Stimulated activated CD4-positive, alpha-beta T cell treated with anti-CD3 and anti-CD28 coated beads, Interleukin-4, amount 100 ng/mL, for 48 hours (primary cell): ENCODE data around the gene MSI2.

Experiments used
- DNase-seq, 2 donors: peaks; one replicate each; pipeline ENCODE4 v3.0.0-alpha.2; 2020; ENCODE audit warnings: low read depth in 2 of 2

The MSI2 gene

DNA sequence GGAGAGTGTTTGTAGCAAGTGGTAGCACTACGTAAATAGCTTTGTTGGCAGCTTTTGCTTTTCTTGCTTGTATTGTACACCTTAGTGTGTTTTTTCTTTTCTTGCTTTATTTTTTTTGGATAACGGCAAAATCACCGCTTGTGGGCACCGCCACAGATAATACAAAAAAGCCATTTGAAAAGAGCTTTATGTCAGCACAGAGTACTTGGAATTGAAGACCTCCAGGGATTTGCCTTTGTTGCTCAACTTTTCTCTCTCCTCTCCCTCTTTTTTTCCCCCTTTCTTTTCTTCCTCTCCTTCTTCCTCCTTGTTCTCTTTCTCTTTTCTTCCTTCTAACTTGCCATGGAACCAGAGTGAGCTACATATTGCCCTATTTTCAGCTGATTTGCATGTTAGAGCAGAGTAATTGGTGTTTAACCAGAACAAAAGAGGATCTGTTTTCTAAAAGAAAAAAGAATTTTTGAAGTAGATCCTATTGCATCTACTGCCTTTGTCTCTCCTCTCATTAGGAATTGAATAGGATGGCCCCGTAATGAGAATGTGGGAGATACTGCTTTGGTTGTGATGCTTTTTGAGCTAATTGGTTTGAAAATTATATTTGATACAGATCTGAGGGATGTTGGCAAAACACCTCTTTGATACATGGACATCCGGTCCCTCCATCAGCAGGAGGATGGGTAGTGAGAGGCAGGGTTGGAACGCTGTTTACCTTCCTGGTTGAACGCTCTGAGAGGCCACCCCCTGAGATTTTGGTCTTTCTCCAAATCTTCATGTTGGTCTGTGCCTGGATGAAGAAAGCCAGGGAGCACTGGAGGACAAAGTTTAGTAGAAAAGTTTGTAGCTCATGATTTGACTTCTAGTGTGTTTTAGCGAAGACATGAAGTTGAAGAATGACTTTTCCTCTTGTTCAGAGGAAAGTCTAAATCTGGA lies 85.6 kb downstream of the MSI2 start:
- no peak for DNase-seq

DNA sequence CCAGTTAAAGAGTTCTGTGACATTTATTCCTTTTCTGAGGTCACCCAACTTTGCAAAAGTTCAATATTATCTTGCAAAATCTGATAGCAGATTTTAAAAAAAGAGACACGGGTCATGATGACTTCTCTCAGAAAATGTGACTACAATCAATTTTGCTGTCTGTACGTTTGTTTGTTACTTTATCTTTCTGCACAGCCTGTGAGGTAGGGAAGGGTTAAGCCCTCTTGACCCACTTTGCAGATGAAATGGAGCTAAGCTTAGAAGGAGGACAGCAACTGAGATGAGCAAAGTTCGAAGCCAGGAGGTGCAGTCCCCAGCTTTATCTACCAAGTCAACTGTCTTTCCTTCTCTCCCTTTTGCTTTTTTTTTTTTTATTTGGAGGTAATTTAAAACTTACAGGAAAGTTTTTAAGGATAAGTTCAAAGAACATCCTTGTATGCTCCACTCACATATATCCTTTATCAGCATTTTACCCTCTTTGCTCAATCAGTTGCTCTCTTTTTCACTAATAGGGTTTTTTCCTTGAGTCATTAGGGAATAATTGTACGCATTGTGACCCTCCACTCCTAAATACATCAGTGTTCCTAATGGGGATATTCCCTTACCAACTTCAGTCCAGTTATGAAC lies 86.8 kb downstream of the MSI2 start:
- DNase-seq: no peak

DNA sequence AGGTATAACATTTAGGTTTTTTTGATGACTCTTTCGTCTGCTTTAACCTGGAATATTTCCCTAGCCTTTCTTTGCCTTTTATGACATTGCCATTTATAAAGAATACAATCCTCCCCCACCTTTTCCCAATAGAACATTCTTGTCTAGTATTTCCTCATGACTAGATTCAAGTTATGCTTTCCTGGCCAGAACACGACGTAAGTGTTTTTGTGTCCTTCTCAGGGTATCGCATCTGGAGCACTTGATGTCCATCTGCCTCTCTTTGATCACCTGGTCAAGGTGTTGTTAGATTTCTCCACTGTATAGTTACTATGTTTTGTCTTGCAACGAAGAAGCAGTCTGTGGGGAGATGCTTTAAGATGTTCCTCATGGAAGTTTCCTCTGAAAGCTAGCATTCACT lies 87.4 kb downstream of the MSI2 start:
- no peak for DNase-seq

DNA sequence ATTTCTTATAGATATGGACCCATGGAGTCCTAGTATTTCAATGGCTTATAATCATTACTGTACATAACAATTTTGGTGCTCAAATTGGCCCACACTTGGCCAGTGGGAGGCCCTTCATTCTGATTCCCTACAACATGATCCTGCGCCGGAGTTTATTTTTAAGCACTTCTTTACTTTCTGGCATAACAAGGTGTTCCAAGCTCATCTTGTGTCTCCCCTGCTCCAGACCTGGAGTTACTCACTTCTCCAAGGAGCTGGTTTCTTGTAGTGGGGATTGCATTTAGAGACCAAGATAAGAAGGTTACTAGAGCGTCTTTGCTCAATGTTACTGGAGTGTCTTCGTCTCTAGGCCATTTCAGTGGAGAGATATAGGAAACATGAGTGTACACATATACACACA lies 87.9 kb downstream of the MSI2 start:
- DNase-seq: no peak

DNA sequence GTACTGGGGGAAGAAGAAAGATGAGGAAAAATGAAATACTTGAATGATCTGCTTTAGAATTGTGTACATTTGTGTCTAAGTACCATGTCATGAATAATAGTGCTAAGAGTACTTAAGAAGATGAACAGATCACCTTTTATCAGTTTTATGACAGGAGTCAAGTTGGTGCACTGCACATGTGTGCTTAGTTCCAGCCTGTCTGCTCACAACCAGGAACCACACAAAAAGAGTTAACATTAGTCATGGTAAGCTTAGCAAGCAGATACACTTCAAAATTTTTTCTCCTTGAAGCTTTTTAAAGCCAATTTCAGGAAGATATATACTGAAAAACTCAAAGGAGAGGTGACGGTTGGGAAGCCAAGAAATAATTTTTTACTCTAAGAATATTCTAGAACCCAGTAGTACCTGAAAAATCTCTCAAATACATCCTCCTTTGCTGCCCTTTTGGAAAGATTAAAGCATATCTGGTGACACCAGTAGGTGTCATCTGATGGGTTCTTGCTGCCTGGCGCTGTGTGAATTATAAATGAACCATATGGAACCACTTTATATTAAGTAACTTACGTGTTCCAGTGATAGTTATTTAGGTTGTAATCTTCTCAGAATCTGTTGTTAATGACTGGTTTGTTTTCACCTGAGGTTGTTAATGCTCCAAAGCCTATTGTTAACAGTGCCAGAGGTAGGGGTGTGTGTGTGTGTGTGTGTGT lies 93.4 kb downstream of the MSI2 start:
- no peak for DNase-seq

DNA sequence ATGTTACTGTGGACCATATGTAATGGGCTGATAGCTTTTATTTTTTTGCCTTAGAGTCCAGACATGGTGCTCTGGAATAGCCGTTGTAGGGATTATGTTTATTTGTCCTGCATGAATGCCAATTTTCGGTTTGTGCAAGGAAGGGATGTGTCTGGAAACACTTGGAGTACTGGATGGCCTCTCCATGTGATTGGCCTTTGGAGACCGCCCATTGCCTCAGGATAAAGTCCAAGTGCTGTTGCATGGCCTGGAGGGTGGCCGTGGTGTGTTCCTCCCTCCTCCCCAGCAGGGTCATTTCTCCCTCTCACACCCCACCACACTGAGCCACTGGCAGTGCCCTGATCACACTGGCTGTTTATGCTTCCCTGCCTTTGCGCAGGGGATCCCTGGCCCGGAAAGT lies 93.9 kb downstream of the MSI2 start:
- DNase-seq: no peak

DNA sequence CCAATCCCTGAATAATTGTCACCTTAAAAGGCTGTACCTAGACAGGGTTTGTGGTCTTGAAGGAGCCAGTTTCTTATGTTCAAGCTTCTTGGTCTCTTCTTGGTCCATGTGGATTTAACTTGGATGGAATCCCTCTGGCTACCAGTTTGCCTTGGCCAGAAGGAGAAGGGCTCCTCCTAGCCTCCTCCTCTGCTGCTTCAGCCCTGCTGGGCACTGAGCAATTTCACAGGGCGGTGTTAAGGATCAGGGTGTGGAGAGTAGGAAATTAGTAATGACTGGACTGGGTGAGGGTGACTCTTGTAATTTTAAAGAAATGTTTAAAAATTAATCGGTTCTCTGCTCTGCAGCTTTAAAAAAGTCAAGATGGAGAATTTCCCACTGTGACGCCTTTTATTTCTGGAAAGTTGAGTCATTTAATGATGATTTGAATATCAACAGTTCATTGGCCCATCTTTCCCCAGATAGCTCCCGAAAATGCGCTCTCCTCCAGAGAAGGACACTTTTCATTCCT lies 96.4 kb downstream of the MSI2 start:
- no peak for DNase-seq

DNA sequence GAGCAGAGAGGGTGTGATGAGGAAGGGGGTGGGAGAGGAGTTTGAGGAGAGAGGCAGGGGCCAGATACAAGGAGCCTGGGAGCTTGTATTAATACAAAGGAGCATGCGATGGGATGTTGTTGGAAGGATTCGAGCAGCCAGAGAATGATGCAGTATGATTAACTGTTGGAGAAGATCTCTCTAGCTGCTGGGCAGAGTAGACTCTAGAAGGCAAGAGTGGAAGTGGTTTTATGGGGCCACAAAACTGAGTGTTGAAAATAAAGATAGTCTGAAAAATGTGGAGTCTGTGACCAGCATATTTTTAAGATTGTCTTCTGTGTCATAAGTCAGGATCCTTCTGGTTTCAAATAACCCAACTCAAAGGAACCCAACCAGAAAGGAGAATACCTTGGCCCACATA lies 98.3 kb downstream of the MSI2 start:
- DNase-seq: no peak

DNA sequence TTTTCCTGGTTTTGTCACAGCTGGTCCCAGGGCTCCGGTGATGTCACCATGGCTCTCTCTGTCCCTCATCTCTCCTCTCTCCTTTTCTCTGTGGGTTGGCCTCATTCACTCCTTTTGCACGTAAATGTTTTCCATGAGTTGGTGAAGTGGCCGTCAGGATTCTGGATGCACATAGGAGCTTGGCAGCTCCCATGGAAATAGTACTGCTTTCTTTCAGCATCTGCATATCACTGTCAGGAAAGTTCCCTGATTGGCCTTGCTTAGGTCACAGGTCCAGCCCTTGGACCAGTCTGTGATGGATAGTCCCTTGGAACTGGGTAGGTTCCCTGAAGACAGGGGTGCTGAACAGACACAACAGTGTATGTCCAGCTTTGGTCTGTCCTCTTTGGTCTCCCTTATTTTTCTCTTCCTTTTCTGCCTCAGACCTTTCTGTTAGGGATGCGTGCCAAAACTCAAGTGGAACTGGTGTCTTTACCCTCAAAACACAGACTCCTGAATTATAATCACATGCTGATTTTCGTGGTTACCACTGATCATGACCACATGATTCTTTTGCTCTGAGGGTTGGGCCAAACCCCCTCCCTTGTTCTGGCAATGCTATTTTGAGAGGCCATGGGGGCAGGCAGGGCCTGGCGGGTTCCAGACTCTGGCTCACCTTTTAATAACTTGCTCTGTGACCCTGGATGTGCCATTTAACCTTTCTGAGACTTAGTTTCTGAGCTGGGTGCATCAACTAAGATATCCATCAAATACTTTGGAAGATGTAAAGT lies 99.0 kb downstream of the MSI2 start:
- no peak for DNase-seq

DNA sequence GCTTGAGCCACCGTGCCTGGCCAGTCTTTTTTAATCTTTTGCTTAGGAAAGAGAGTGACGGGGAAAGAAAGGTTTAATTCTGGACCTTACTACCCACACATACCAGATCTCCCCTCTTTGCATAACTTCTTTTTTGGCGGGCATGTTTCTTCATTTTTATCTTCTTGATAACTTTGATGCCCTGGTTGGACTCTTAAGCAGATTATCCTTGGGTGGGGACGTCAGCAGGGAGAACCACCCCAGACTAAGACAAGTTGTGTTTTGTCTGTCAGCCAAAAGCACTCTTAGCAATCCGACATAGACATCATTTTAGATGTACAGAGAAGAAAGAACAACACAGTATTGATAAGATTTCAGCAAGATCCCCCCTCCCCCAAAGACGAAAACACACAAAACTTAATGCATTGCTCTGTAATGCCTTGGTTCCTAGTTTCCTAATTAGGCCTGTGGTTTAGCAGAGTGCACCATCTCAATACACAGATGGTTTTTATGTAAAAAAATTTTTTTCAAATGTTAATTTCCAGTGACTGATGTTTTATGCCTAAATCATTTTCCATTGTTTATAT lies 99.9 kb downstream of the MSI2 start:
- no peak for DNase-seq

DNA sequence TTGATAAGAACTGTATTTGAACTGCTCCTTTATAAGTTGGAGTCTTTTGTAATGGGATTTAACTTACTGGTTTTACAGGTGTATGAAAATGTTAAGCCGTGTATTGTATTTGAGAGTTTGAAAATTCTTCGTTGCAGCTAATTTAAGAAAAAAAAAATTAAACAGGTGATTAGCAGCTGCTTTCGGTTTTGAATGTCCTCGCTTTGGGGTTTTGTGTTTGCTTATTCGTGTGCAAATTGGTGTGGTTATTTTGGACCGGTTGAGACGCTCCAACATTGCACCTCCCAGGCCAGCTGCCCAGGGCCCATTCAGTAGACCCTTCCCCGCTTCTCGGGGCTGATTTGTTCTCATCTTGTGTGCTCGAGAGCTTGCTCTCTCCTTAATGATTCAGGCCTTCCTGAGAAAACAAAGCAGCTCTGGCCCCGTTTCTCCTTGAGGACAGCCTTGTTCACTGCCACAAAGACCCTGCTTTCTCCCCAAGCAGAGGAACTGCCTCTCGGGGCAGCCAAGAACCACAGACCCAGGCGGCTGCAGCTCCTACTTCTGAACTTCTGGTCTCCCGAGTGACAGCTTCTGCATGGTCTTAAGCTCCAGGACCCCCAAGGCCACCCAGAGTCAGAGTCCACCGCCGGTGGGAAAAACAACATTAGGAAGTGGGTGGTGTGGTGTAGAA lies 100.5 kb downstream of the MSI2 start:
- DNase-seq: no peak

DNA sequence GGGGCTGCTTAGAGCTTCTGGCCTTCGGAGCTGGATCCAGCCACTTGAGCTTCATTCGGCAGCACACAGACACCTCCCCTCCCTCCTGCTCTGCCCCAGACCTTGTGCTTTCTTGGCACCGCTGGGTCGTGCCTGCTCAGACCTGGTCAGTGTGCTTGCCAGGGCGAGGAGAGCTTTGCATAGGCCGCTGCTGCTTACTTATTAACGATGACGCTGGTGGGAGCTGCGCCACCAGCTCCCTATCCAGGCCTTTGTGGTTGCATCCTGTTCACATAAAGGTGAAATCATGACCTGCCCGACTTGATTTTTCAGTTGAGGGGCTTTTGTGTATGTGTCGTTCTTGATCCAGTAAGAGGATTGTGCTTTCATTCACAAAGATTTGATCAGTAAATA lies 101.1 kb downstream of the MSI2 start:
- DNase-seq: no peak

DNA sequence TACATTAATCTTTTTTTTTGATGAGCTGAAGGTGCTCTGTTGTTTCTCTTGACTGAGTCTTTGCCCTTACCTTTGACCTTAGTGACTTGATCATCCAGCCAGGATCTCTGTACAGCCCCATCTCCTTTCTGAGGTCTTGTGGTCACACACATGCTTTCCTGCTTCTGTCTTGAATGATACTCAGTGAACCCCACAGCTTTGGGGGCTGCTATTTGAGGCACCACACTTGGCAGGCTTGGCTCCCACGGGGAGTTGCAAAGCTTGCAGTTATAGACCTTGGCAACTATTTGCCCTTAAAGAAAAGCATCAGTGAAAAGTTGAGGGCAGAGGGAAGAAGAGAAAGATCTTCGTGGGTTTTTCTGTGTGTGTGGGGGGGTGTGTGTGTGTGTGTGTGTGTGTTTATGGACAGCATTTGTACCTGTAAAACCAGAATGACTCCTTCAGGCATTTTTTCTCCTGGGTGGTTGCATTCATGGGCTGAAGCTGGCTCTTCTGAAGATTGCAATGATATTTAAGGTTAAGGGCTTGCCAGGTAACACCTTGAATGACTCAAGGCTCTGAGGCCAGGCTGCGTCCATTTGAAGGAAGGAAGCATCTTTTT lies 101.6 kb downstream of the MSI2 start:
- DNase-seq: no peak

DNA sequence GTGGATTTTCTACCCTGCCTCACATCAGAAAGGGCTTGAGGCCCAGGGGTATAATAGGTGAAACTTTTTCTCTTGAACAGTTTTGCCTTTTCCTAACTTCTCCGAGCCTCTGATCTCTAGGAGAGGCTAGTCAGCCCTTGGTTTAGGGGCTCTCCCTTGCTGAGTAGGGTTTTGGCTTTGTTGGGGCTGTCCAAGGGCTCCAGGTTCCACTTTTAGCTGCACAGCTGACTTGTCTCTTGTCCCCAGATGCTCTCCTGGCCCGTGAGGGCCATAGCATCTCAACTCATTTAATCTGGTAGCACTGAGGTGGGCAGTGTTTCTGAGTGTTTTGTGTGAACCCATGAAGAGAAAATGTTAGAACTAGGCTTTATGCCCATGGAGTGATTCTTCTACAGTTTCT lies 103.9 kb downstream of the MSI2 start:
- no peak for DNase-seq

DNA sequence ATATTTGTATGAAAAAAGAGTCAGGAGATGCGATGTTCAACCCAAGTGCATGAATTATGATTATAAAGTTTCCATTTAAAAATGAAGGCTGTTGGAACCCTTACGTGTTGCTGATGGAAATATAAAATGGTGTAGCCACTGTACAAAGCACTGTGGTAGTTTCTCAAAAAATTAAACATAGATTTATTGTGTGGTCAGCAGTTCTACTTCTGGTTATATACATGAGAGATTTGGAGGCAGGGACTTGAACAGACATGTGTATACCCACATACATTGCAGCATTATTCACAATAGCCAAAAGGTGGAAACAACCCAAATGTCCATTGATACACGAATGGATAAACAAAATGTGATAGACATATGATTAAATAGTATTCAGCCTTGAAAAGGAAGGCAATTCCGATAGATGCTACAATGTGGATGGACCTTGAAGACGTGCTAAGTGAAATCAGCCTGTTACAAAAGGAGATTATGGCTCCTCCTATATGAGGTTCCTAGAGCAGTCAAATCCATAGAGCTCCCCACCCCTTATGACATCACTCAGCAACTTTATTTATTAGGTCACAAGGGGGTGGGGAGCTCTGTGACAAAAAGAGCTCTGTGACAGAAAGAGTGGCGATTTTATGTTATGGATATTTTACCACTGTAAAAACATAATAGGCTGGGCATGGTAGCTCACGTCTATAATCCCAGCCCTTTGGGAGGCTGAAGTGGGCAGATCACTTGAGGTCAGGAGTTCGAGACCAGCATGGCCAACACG lies 106.7 kb downstream of the MSI2 start:
- no peak for DNase-seq

DNA sequence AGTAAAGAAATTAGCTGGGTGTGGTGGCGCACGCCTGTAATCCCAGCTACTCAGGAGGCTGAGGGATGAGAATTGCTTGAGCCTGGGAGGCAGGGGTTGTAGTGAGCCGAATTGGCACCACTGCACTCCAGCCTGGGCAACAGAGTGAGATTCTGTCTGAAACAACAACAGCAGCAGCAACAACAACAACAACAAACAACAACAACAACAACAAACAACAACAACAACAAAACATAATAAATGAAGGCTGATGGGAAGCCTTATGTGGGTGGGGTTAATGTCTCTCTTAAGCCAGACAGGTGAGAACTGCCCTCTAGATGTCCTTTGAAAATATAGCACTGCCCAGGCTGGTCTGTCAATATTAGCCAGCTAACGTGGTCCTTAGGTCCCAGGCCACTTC lies 107.3 kb downstream of the MSI2 start:
- DNase-seq: no peak

DNA sequence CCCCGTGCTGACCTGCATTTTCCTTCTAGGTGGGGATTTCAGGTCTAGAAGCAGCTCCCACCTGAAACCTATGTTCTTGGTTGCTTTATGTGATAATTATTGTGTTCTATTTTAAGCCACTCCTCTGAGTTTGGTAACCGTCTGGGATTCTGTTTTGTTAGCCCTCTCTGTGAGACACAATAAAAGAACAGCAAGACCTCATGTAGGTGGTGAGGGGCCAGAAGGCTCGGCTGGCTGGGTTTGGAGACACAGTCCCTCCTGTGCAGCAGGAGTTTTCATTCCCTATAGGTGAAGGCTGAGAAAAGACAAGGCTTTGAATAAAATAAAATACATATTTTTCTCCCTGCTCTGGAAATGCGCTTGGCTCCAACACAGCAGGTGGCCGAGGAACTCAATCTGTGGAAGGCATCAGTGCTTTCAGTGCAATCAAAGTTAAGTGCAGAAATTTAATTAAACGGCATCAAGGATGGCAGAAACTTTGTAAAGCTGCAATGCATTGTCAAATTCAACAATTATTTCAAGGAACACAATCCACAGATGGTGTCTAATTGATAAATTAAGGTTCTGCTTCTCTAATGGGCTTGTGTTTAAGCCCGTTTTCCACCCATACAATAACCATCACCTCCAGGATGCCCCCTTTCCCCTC lies 107.8 kb downstream of the MSI2 start:
- DNase-seq: no peak

DNA sequence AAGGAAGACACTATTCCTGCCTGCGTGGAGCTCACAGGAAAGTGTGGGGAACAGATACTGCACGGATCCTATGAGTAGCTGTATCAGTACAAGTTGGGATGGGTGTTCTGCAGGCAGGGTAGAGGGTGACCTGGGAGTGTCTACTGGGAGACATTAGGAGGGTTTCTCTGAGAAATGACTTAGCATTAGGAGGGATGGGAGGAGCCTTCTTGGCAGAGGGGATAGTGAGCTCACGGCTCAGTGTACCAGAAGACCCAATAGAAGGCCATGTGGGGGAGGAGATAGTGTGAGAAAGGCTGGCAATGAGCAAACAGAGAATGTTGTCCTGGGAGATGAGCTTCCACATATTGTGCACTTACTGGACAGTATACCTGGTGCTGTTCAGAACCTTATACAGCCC lies 109.1 kb downstream of the MSI2 start:
- no peak for DNase-seq

DNA sequence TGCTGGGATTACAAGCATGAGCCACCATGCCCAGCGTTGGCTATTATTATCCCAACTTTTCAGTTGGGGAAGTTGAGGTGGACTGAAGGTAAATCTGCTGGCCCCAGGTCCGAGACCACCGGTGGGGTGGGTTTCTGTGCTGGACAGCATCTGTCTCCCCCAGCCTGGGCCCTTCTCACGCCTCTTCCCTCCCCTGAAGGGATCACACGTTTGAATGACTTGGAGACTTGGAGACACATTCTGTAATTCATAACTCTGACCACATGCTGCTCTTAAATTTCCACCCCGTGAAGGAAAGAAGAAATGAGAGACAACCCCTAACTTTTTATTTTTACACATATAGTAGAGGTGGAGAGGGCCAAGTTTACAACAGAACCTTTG lies 109.8 kb downstream of the MSI2 start:
- no peak for DNase-seq
